KMS-11 (cell line): ENCODE data around the gene NDUFS6.

ENCODE experiments used
- H2AFZ ChIP-seq: fragments of 200-600 bp; sonication (generic); 2 replicates; pipeline ENCODE4 v1.6.1; 2016; ENCODE audit warnings: antibody characterized with exemption, mixed run types, low read depth
- H3K27ac ChIP-seq: fragments of 200-600 bp; sonication (generic); 2 replicates; pipeline ENCODE4 v1.6.1; 2016; ENCODE audit warnings: mild to moderate bottlenecking, mixed run types
- H3K27me3 ChIP-seq: fragments of 200-600 bp; sonication (generic); 2 replicates; pipeline ENCODE4 v1.6.1; 2017; ENCODE audit warnings: mild to moderate bottlenecking, low read depth, mixed run types, moderate library complexity; ENCODE audit not compliant: insufficient read depth
- H3K36me3 ChIP-seq: fragments of 200-600 bp; sonication (generic); 2 replicates; pipeline ENCODE4 v1.6.1; 2017; ENCODE audit warnings: mild to moderate bottlenecking, mixed run types; ENCODE audit not compliant: insufficient read depth
- H3K4me1 ChIP-seq: fragments of 200-600 bp; sonication (generic); 2 replicates; pipeline ENCODE4 v1.6.1; 2016; ENCODE audit warnings: mild to moderate bottlenecking, low read depth, mixed run types; ENCODE audit not compliant: poor library complexity, severe bottlenecking
- H3K4me2 ChIP-seq: fragments of 200-600 bp; sonication (generic); 2 replicates; pipeline ENCODE4 v1.7.0; 2016; ENCODE audit warnings: mild to moderate bottlenecking, mixed run types
- H3K4me3 ChIP-seq: fragments of 200-600 bp; sonication (generic); IDR thresholded peaks from 2 replicates; pipeline ENCODE4 v1.6.1; 2017; ENCODE audit warnings: low read depth, low read length, mixed read lengths; ENCODE audit not compliant: insufficient read depth
- H3K79me2 ChIP-seq: fragments of 200-600 bp; sonication (generic); 2 replicates; pipeline ENCODE4 v1.6.1; 2016; ENCODE audit warnings: low read depth, mixed run types; ENCODE audit not compliant: insufficient read depth
- H3K9ac ChIP-seq: fragments of 200-600 bp; sonication (generic); 2 replicates; pipeline ENCODE4 v1.6.1; 2016; ENCODE audit warnings: mild to moderate bottlenecking, mixed run types
- H4K20me1 ChIP-seq: fragments of 200-600 bp; sonication (generic); 2 replicates; pipeline ENCODE4 v1.6.1; 2016; ENCODE audit warnings: mild to moderate bottlenecking, mixed run types; ENCODE audit not compliant: insufficient read depth
- TF ChIP-seq, protein P1 (sequence below): fragments of 200-600 bp; sonication (generic); conservative IDR thresholded peaks from 2 replicates; pipeline ENCODE4 v1.6.1; 2017; ENCODE audit warnings: low read depth, mild to moderate bottlenecking, antibody characterized with exemption, low read length, moderate library complexity, mixed read lengths

NDUFS6 gene

DNA sequence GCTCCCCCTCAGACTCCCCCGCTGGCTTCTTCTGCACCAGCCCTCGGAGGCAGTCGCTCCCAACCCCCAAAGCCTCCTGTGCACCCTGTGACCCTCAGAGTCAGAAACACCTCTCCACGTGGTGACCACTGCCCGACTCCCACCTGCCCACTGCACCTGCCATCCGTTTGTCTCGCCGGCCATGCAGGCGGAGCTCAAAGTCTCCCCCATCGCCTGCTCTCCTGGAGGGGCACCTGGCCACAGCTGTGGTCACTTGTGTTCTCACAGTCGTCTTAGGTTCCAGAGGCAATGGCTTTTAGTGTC lies 39.8 kb upstream of the NDUFS6 start:
- Histone ChIP-seq H2AFZ (no peak overlapping the region), H3K36me3 (no peaks in the 10 kb centered on the region), H3K27ac (no peak overlapping the region), H3K27me3 (no peaks in the 10 kb centered on the region), H3K4me2 (no peak overlapping the region), H3K4me1 (no peaks in the 10 kb centered on the region), H3K9ac (no peak overlapping the region), H3K79me2 (no peaks in the 10 kb centered on the region), H3K4me3 (no peak overlapping the region), H4K20me1 (no peaks in the 10 kb centered on the region)
- TF ChIP-seq, protein P1, sequence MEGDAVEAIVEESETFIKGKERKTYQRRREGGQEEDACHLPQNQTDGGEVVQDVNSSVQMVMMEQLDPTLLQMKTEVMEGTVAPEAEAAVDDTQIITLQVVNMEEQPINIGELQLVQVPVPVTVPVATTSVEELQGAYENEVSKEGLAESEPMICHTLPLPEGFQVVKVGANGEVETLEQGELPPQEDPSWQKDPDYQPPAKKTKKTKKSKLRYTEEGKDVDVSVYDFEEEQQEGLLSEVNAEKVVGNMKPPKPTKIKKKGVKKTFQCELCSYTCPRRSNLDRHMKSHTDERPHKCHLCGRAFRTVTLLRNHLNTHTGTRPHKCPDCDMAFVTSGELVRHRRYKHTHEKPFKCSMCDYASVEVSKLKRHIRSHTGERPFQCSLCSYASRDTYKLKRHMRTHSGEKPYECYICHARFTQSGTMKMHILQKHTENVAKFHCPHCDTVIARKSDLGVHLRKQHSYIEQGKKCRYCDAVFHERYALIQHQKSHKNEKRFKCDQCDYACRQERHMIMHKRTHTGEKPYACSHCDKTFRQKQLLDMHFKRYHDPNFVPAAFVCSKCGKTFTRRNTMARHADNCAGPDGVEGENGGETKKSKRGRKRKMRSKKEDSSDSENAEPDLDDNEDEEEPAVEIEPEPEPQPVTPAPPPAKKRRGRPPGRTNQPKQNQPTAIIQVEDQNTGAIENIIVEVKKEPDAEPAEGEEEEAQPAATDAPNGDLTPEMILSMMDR: no peak

GRCh38 chr5:1762121-1762882 lies 38.9 kb upstream of the NDUFS6 start:
- TF ChIP-seq, protein P1: no peak
- no peak overlapping the region for H2AFZ ChIP-seq
- H3K27me3 ChIP-seq: no peaks in the 10 kb centered on the region
- H3K4me3 ChIP-seq: no peak overlapping the region
- H3K27ac ChIP-seq: no peak overlapping the region
- no peak overlapping the region for H3K4me2 ChIP-seq
- no peaks in the 10 kb centered on the region for H3K79me2 ChIP-seq
- H4K20me1 ChIP-seq: no peaks in the 10 kb centered on the region
- H3K4me1 ChIP-seq: no peaks in the 10 kb centered on the region
- no peak overlapping the region for H3K9ac ChIP-seq
- no peaks in the 10 kb centered on the region for H3K36me3 ChIP-seq

- Histone ChIP-seq H4K20me1 (no peaks in the 10 kb centered on the region), H3K36me3 (no peaks in the 10 kb centered on the region), H3K9ac (no peak overlapping the region), H3K27ac (no peak overlapping the region), H3K4me1 (no peaks in the 10 kb centered on the region), H3K4me2 (no peak overlapping the region), H3K27me3 (no peaks in the 10 kb centered on the region), H3K79me2 (no peaks in the 10 kb centered on the region), H3K4me3 (no peak overlapping the region), H2AFZ (no peak overlapping the region)
- TF ChIP-seq, protein P1: no peak
Measured at GRCh38 chr5:1762883-1763547, 38.2 kb upstream of the NDUFS6 start.

GRCh38 chr5:1763548-1763911 lies 37.7 kb upstream of the NDUFS6 start:
- Histone ChIP-seq H2AFZ (no peak overlapping the region), H3K4me2 (no peak overlapping the region), H3K9ac (no peak overlapping the region), H3K4me3 (no peak overlapping the region), H4K20me1 (no peaks in the 10 kb centered on the region), H3K27ac (no peak overlapping the region), H3K36me3 (no peaks in the 10 kb centered on the region), H3K4me1 (no peaks in the 10 kb centered on the region), H3K27me3 (no peaks in the 10 kb centered on the region), H3K79me2 (no peaks in the 10 kb centered on the region)
- TF ChIP-seq, protein P1: no peak
